A673 (cell line): Measurements from ENCODE around the gene ATG101.

Experiments
- EZH2 ChIP-seq: fragments of 200-600 bp; sonication (generic); IDR thresholded peaks from 2 replicates; pipeline ENCODE4 v1.6.1; 2017; ENCODE audit warnings: borderline replicate concordance, low read depth, mild to moderate bottlenecking, mixed read lengths, antibody characterized with exemption, low read length; ENCODE audit not compliant: poor library complexity, severe bottlenecking
- TF ChIP-seq, protein P1 (sequence below): fragments of 300-800, 200-600 bp; sonication (generic); conservative IDR thresholded peaks from 2 replicates; pipeline ENCODE4 v1.5.1; 2017; ENCODE audit warnings: low read depth, mild to moderate bottlenecking, antibody characterized with exemption, low read length, moderate library complexity, mixed read lengths

DNA sequence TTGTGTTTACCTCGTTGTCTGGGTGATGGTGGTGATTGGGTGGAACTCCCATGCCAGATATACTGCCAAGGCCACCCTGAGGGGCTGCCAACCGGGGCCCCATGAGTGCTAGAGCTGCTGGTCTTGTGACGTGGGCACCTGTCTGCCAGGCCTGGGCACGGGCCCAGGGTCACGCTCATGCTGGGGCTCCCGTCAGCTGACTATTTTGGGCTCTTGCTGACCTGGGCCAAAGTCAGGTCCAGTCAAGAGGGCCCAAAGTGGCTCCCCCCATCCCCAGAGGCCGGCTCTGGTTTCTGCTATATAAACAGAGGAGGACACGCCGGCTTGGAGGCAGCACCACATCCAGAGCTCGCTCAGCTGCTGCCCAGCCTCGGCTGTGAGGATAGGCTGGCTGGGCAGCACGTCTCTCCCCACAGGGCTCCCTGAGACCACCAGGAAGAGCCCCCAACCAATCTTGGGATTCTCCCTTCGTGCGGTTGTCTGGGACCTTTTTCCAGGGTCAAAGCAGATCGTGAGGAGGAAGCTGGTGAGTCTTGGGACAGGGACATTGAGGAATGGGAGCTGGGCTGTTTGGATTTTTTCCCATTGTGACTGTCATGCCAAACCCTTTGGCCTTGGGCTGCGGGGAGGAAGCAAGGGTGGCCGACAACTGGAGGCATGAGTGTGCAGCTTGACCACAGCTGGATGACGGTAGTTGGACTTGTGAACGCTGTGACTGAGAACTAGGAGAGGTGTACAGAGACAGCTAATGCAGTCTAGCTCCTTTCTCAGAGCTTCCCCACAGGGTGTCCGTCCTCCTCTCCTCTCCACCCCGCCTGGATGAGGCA, 26.2 kb upstream of the ATG101 start:
- TF ChIP-seq, protein P1, sequence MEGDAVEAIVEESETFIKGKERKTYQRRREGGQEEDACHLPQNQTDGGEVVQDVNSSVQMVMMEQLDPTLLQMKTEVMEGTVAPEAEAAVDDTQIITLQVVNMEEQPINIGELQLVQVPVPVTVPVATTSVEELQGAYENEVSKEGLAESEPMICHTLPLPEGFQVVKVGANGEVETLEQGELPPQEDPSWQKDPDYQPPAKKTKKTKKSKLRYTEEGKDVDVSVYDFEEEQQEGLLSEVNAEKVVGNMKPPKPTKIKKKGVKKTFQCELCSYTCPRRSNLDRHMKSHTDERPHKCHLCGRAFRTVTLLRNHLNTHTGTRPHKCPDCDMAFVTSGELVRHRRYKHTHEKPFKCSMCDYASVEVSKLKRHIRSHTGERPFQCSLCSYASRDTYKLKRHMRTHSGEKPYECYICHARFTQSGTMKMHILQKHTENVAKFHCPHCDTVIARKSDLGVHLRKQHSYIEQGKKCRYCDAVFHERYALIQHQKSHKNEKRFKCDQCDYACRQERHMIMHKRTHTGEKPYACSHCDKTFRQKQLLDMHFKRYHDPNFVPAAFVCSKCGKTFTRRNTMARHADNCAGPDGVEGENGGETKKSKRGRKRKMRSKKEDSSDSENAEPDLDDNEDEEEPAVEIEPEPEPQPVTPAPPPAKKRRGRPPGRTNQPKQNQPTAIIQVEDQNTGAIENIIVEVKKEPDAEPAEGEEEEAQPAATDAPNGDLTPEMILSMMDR, result no peak
- TF ChIP-seq EZH2, result no peak
